Measurements from ENCODE around the gene BAG1. TPM values are rescaled to one million over a fixed set of nuclear protein-coding genes. Genes with fewer than 3 reads are reported as not detected.

BAG1 gene
- total and polyA plus RNA-seq, 2 donors (not counting 1 experiment from before 2014, with no cell fraction given): 19.7 to 60.2 TPM

DNA sequence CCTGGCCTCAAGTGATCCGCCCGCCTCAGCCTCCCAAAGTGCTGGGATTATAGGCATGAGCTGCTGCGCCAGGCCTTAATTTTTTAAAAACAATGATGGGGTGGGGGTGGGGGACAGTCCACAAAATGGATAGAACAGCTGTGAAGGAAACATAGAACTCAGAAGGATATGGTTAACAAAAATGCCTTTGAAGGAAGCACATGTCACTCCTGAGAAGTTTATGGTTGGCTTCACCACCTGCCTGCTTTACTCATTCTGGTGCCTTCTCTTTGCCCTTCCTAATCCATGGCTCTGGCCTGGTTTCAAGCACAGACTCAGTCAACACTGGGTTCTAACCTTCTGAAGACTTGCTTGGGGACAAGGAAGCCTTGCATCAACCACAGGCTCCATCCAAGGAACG is 10.3 kb downstream of the BAG1 start:
- H3K27me3 Mint-ChIP-seq: no peaks in the 10 kb centered on the region

GRCh38 chr9:33250458-33250995 is 14.0 kb downstream of the BAG1 start:
- DNase-seq: no peak
- no CpG with 5 or more reads among the region's 1 CpG for WGBS (ENCODE audit: insufficient coverage)
- Mint-ChIP-seq H3K4me1 (peaks cover 15% of the 10 kb centered on the region), H3K27ac (no peak overlapping the region), H3K4me3 (no peak overlapping the region), H3K27me3 (no peaks in the 10 kb centered on the region), H3K9me3 (ENCODE audit: insufficient read depth) (no peaks in the 10 kb centered on the region)
- no peaks in the 10 kb centered on the region for H3K9me3 ChIP-seq (ENCODE audit: control extremely low read depth in 1 of 3, control insufficient read depth in 2 of 3, insufficient read depth in 1 of 3, low read length in 2 of 3)
- no peak overlapping the region for H3K4me2 ChIP-seq (replicated peaks; ENCODE audit: low read depth, low read length, poor library complexity, severe bottlenecking)
- ChIA-PET POLR2A (no interaction called here), CTCF (no interaction called here)
- no peak overlapping the region for H3K27ac ChIP-seq (ENCODE audit: low read length in 2 of 2)
- no peaks in the 10 kb centered on the region for H3K27me3 ChIP-seq (replicated peaks in 1 of 4; ENCODE audit: control extremely low read depth in 1 of 4, control insufficient read depth in 3 of 4, insufficient read depth in 4 of 4, low read length in 3 of 4)
- H2AFZ ChIP-seq (ENCODE audit: insufficient read depth, low read depth, low read length, poor library complexity, severe bottlenecking): no peak overlapping the region
- peaks cover 8 to 15% of the 10 kb centered on the region in 2 donors for H3K4me1 ChIP-seq (ENCODE audit: control insufficient read depth in 2 of 2, insufficient read depth in 2 of 2, low read length in 2 of 2)
- TF ChIP-seq, protein P1, sequence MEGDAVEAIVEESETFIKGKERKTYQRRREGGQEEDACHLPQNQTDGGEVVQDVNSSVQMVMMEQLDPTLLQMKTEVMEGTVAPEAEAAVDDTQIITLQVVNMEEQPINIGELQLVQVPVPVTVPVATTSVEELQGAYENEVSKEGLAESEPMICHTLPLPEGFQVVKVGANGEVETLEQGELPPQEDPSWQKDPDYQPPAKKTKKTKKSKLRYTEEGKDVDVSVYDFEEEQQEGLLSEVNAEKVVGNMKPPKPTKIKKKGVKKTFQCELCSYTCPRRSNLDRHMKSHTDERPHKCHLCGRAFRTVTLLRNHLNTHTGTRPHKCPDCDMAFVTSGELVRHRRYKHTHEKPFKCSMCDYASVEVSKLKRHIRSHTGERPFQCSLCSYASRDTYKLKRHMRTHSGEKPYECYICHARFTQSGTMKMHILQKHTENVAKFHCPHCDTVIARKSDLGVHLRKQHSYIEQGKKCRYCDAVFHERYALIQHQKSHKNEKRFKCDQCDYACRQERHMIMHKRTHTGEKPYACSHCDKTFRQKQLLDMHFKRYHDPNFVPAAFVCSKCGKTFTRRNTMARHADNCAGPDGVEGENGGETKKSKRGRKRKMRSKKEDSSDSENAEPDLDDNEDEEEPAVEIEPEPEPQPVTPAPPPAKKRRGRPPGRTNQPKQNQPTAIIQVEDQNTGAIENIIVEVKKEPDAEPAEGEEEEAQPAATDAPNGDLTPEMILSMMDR (IDR thresholded peaks at IDR 0.05): no peak
- no peak for TF ChIP-seq EZH2 (IDR thresholded peaks at IDR 0.05; ENCODE audit: borderline replicate concordance, insufficient read depth, low read depth, low read length, poor library complexity, severe bottlenecking)
- peaks cover 3 to 35% of the 10 kb centered on the region in 2 experiments for H3K36me3 ChIP-seq (replicated peaks in 1 of 2; ENCODE audit: control extremely low read depth in 1 of 2, control insufficient read depth in 1 of 2, extremely low read depth in 1 of 2, insufficient read depth in 2 of 2, low read length in 1 of 2)
- no peak for ATAC-seq (ENCODE audit: low read depth)
- no peaks in the 10 kb centered on the region for H3K79me2 ChIP-seq (ENCODE audit: control insufficient read depth, insufficient read depth, low read length)
- H3K4me3 ChIP-seq (ENCODE audit: control extremely low read depth in 1 of 5, extremely low read depth in 1 of 5, insufficient read depth in 1 of 5, low read depth in 2 of 5, low read length in 4 of 5): no peak overlapping the region
- H4K20me1 ChIP-seq (ENCODE audit: control insufficient read depth, insufficient read depth, low read length, poor library complexity, severe bottlenecking): no peaks in the 10 kb centered on the region
- intact Hi-C loops (cut with micrococcal nuclease): no loop called here
- H3K9ac ChIP-seq (ENCODE audit: low read length): no peak overlapping the region

More for the DNA sequence above, 10.3 kb downstream of the BAG1 start:
- CTCF ChIA-PET: interaction anchor here (1.3 kb wide), 2 partner anchors 15 to 28 kb away, joined by 3 to 4 read pairs; no protein-coding TSS in a partner anchor
- no peak for TF ChIP-seq EZH2 (IDR thresholded peaks at IDR 0.05; ENCODE audit: borderline replicate concordance, insufficient read depth, low read depth, low read length, poor library complexity, severe bottlenecking)
- TF ChIP-seq, protein P1 (IDR thresholded peaks at IDR 0.05): no peak
- ATAC-seq (ENCODE audit: low read depth) (no peak), DNase-seq (no peak)
- H3K9me3 Mint-ChIP-seq (ENCODE audit: insufficient read depth): no peaks in the 10 kb centered on the region
- intact Hi-C loops (cut with micrococcal nuclease): no loop called here
- Histone ChIP-seq H3K9ac (ENCODE audit: low read length) (no peak overlapping the region), H2AFZ (ENCODE audit: insufficient read depth, low read depth, low read length, poor library complexity, severe bottlenecking) (no peak overlapping the region), H3K9me3 (ENCODE audit: control extremely low read depth in 1 of 3, control insufficient read depth in 2 of 3, insufficient read depth in 1 of 3, low read length in 2 of 3) (no peaks in the 10 kb centered on the region), H3K79me2 (ENCODE audit: control insufficient read depth, insufficient read depth, low read length) (peaks cover 5% of the 10 kb centered on the region), H3K27ac (ENCODE audit: low read length in 2 of 2) (no peak overlapping the region), H3K4me3 (ENCODE audit: control extremely low read depth in 1 of 5, extremely low read depth in 1 of 5, insufficient read depth in 1 of 5, low read depth in 2 of 5, low read length in 4 of 5) (no peak overlapping the region), H4K20me1 (ENCODE audit: control insufficient read depth, insufficient read depth, low read length, poor library complexity, severe bottlenecking) (no peaks in the 10 kb centered on the region), H3K36me3 (replicated peaks in 1 of 2; ENCODE audit: control extremely low read depth in 1 of 2, control insufficient read depth in 1 of 2, extremely low read depth in 1 of 2, insufficient read depth in 2 of 2, low read length in 1 of 2) (peaks cover 14 to 65% of the 10 kb centered on the region in 2 experiments), H3K4me2 (replicated peaks; ENCODE audit: low read depth, low read length, poor library complexity, severe bottlenecking) (no peak overlapping the region), H3K27me3 (replicated peaks in 1 of 4; ENCODE audit: control extremely low read depth in 1 of 4, control insufficient read depth in 3 of 4, insufficient read depth in 4 of 4, low read length in 3 of 4) (no peaks in the 10 kb centered on the region), H3K4me1 (ENCODE audit: control insufficient read depth in 2 of 2, insufficient read depth in 2 of 2, low read length in 2 of 2) (peaks cover 5 to 9% of the 10 kb centered on the region in 2 donors)
- peaks cover 8% of the 10 kb centered on the region for H3K4me1 Mint-ChIP-seq
- no peak overlapping the region for H3K27ac Mint-ChIP-seq
- H3K4me3 Mint-ChIP-seq: no peak overlapping the region
- 100% methylated on average over 4 of the region's 4 CpGs for WGBS (ENCODE audit: insufficient coverage)
- POLR2A ChIA-PET: no interaction called here

Measured in B cell (primary cell).